Colonic mucosa (tissue), 4 donors: Measurements from ENCODE around the gene NGEF. TPM values are rescaled to one million over a fixed set of nuclear protein-coding genes. Genes with fewer than 3 reads are reported as not detected.
"Not testable (repeated sequence)": the region's sequence is repeated elsewhere in the genome, so short reads cannot be mapped to it uniquely, and the experiment has no call there.

Experiments
- DNase-seq: peaks from one replicate; pipeline ENCODE4 v3.0.0-alpha.2; 2020
- H3K27ac ChIP-seq: fragments of 200-600 bp; one replicate; pipeline ENCODE4 v1.8.0; 2021
- H3K27me3 ChIP-seq: fragments of 200-600 bp; one replicate; pipeline ENCODE4 v1.8.0; 2021
- H3K36me3 ChIP-seq: fragments of 200-600 bp; one replicate; pipeline ENCODE4 v1.8.0; 2021
- H3K4me1 ChIP-seq: fragments of 200-600 bp; one replicate; pipeline ENCODE4 v1.8.0; 2021; ENCODE audit warnings: mild to moderate bottlenecking
- H3K4me3 ChIP-seq: fragments of 200-600 bp; one replicate; pipeline ENCODE4 v1.8.0; 2021
- H3K9ac ChIP-seq, 2 donors: one replicate each; pipeline ENCODE4 v1.7.0; 2013; ENCODE audit warnings: control low read depth in 2 of 2, low read depth in 2 of 2, low read length in 2 of 2
- H3K9me3 ChIP-seq: fragments of 200-600 bp; one replicate; pipeline ENCODE4 v1.8.0; 2021
- CTCF ChIP-seq: fragments of 200-600 bp; IDR thresholded peaks from one replicate; pipeline ENCODE4 v1.8.0; 2022; ENCODE audit warnings: antibody characterized with exemption, mild to moderate bottlenecking
- intact Hi-C: fragments of 100-400 bp; cut with DNase I; formaldehyde crosslinking; loops from one replicate; pipeline ENCODE4 v1.14.1; 2022
- total RNA-seq, 2 donors: library from RNA; stranded (reverse); fragmentation: NEBNext Ultra II Directional in 1 of 2; extraction: Animal tissue kit (Norgen Biotek cat#: 25700) in 1 of 2; gene quantifications; one replicate each; pipeline ENCODE4 v1.2.1, GENCODE V29; 2021
- donor health status: healthy.
- donor health status: DM: no; HTN: no; CAD: no.
- donor health status: DM: no; HTN: no; CAD: no.

The NGEF gene
- total RNA-seq, 2 donors from 2014 or later = 25.6 to 34.0 TPM

GRCh38 chr2:232911712-232912277 lies 101.3 kb downstream of the NGEF start:
- H3K9me3 ChIP-seq = no peaks in the 10 kb centered on the region
- no peak for DNase-seq
- intact Hi-C loops = no loop called here
- no peak overlapping the region for H3K27ac ChIP-seq
- H3K4me1 ChIP-seq = no peaks in the 10 kb centered on the region
- no peak overlapping the region for H3K4me3 ChIP-seq
- H3K36me3 ChIP-seq = no peaks in the 10 kb centered on the region
- H3K27me3 ChIP-seq = no peaks in the 10 kb centered on the region
- TF ChIP-seq CTCF = no peak
- H3K9ac ChIP-seq = no peak overlapping the region

- Histone ChIP-seq H3K9me3 (no peaks in the 10 kb centered on the region), H3K9ac (no peak overlapping the region), H3K4me3 (no peak overlapping the region), H3K4me1 (no peaks in the 10 kb centered on the region), H3K27ac (no peak overlapping the region), H3K27me3 (no peaks in the 10 kb centered on the region), H3K36me3 (no peaks in the 10 kb centered on the region)
- no peak for DNase-seq
- no peak for TF ChIP-seq CTCF
- intact Hi-C loops = no loop called here
These were observed 102.7 kb downstream of the NGEF start for GRCh38 chr2:232910376-232910775.

GRCh38 chr2:232908695-232909094 lies 104.4 kb downstream of the NGEF start:
- Histone ChIP-seq H3K27me3 (no peaks in the 10 kb centered on the region), H3K27ac (no peak overlapping the region), H3K9me3 (no peaks in the 10 kb centered on the region), H3K36me3 (no peaks in the 10 kb centered on the region), H3K9ac (no peak overlapping the region), H3K4me1 (no peaks in the 10 kb centered on the region), H3K4me3 (no peak overlapping the region)
- no peak for TF ChIP-seq CTCF
- intact Hi-C loops = no loop called here
- no peak for DNase-seq

- intact Hi-C loops, H3K4me1 ChIP-seq, H3K9me3 ChIP-seq, H3K4me3 ChIP-seq, H3K27me3 ChIP-seq, H3K9ac ChIP-seq, H3K36me3 ChIP-seq, DNase-seq, H3K27ac ChIP-seq: not testable (repeated sequence)
These were observed 105.4 kb downstream of the NGEF start for GRCh38 chr2:232907718-232908085.

- H3K36me3 ChIP-seq, intact Hi-C loops, H3K27ac ChIP-seq, H3K27me3 ChIP-seq, H3K9ac ChIP-seq, H3K9me3 ChIP-seq, H3K4me3 ChIP-seq, DNase-seq, H3K4me1 ChIP-seq: not testable (repeated sequence)
These were observed 106.0 kb downstream of the NGEF start for GRCh38 chr2:232906867-232907717.

- Histone ChIP-seq H3K27me3 (no peaks in the 10 kb centered on the region), H3K36me3 (no peaks in the 10 kb centered on the region), H3K9me3 (no peaks in the 10 kb centered on the region), H3K4me1 (no peaks in the 10 kb centered on the region), H3K9ac (no peak overlapping the region), H3K4me3 (no peak overlapping the region), H3K27ac (no peak overlapping the region)
- no peak for DNase-seq
- intact Hi-C loops = no loop called here
- no peak for TF ChIP-seq CTCF
These were observed 109.1 kb downstream of the NGEF start for GRCh38 chr2:232903989-232904388.
